Measurements from ENCODE around the gene KCNE5.

DNA sequence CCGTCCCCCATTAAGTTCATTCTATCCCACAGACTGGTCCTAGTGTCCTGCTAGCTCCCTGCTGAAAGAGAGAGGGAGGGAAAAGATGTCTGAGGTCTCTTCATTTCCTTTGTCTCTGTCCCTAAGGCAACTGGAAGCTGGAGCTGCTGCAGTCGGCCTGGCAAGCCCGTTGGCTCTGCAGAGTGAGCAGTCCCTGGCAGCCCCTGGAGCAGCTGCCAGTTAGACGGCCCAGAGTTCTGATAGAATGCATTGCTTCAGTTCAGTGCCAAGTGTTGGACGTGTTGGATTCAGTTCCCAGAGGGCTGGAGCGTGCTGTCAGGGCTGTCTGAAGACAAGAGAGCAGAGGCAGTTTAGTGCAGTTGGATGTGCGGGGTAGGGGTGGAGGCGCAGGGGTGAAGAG, 975 bp downstream of the KCNE5 start:
- TF ChIP-seq, protein P1, sequence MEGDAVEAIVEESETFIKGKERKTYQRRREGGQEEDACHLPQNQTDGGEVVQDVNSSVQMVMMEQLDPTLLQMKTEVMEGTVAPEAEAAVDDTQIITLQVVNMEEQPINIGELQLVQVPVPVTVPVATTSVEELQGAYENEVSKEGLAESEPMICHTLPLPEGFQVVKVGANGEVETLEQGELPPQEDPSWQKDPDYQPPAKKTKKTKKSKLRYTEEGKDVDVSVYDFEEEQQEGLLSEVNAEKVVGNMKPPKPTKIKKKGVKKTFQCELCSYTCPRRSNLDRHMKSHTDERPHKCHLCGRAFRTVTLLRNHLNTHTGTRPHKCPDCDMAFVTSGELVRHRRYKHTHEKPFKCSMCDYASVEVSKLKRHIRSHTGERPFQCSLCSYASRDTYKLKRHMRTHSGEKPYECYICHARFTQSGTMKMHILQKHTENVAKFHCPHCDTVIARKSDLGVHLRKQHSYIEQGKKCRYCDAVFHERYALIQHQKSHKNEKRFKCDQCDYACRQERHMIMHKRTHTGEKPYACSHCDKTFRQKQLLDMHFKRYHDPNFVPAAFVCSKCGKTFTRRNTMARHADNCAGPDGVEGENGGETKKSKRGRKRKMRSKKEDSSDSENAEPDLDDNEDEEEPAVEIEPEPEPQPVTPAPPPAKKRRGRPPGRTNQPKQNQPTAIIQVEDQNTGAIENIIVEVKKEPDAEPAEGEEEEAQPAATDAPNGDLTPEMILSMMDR (IDR thresholded peaks at IDR 0.05; ENCODE audit: low read depth, low read length) = no peak
- no peak for TF ChIP-seq EZH2phosphoT487 (IDR thresholded peaks at IDR 0.05; ENCODE audit: low read depth)
